HG03558 (cell line): ENCODE measurements around the gene PALLD.

Experiments used
- ATAC-seq: cut with Tn5 transposase; IDR thresholded peaks from one replicate; pipeline ENCODE4 v1.9.1; 2021; ENCODE audit warnings: moderate number of reproducible peaks; ENCODE audit not compliant: unreplicated experiment; ENCODE audit errors: extremely low read depth

The PALLD gene

DNA sequence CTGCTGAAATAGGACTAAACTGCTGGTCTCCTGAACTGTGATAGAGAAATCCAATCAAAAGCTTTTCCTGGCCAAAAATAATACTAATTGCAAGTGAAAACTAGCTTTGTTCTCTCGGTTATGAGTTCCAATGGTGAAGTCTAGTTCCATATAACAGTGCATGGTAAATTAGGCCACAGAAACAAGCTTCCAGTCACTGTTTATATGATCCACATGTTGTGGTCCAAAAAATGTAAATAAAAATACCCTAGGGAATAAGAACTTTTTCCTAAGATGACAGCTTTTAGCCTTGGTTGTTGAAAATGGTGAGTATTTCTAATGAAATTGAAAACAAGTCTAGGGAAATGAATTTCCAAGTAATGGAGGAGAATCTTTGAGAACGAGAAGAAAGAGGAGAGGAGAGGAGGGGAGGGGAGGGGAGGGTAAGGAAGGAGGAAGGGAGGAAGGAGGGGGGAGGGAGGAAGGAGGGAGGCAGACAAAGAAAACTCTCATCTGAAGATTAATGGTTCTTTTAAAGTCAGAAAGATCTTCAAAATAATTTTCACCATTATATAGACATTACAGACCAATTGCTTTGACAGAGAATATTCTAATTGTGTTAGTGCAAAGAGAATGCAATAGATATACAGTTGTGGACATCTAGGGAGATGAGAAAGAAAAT, 26.1 kb downstream of the PALLD start:
- no peak for ATAC-seq

DNA sequence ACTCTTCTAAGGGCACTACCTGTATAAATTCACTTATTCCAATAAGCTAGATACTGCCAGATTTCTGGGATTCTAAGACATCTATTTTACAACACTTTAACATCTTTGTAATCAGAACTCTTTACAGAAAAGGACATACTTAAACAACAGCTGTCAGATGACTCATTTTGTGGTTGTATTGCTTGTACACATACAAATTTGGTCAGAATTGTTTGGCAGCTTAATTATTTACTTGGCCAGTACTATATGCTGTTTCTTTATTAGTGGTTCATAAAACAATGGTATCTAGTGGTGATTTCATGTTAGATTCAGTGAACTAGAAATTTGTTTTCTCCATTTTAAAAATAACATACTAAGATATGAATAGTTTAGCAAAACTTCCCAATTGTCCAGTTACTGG, 27.2 kb downstream of the PALLD start:
- ATAC-seq = no peak

DNA sequence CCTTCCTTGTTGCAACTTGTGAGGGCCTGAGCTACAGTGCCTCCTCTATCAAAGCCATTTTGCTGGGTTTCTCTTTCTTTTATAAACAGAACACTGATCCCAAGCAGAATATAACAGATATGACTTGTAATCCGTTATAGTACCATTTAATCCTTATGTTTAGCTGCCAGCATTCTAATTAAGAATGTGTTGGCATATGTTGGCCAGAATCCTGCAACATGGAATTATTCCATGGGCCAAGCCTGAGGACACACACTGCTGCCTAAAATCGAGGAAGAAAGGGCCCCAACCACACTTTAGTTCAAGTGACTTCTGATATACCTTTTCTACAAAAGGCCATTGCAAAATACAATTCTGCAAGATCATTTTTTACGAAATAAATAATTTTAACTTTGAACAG, 28.0 kb downstream of the PALLD start:
- no peak for ATAC-seq

DNA sequence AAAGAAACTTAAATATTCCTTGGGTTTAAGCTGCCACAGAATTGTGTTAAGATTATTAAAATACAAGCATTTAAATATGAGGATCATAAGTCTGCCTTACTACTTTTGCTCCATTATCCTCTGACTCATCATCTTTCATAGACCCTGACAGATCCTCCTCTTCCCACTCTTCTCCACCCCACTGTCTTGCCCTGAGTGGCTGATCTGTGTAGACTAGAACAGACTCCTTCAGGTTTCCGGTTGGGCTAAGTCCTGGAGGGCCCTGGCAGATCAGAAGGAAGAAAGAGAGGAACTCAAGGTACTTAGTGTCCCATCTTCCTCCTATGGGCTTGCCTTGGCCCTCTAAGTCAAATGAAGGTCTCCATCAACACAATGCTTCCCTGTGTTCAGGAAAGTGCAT, 30.7 kb downstream of the PALLD start:
- no peak for ATAC-seq

DNA sequence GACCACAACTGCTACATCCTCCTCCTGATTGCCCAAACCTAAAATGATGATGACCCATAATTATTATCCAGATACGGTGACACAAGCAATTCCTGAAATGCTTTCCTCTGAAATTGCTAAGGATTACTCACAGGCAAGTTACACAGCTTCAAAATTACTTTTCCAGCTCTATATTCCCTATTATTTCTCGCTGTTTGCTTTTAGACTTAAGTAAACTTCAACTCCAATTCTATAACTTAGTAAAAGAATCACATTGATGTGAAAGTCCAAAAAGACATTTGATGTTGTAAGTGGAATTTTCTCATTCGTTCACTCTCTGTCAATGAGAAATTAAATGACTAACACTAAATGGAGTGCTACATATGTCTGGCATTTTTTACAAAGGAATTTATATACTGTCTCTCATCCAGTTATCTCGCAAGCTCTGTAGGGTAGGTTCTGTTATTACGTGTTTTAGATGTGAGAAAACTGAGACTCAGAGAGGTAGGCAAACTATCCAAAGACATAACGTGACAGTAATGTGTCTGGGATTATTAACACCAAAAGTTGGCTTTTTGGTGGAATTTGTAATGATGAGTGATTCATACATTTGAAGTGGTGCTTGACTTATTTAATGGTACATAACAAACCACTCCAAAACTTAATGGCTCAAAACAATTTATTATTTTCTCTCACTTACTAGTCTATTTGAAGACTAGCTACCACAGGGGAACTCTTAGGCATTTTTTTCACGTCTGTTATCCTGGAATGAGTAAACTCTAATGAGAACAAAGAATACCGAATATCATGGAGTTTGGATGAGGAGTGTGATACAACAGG, 31.5 kb downstream of the PALLD start:
- no peak for ATAC-seq

DNA sequence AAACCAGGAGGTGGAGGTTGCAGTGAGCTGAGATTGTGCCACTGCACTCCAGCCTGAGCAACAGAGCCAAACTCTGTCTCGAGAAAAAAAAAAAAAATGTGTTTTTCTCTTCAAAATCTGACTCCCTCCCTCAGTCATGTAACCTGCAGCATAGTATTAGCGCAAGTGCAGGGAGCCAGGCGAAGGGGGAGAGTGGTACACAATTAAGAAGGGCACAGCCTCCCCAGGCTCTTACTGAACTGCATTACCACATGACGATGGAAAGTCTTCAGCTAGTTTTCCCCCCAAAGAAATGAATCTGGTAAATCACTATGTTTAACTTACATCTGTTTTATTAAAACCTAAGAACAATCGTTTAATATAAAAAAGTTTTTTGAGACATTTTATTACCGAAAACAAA, 32.4 kb downstream of the PALLD start:
- ATAC-seq = no peak

DNA sequence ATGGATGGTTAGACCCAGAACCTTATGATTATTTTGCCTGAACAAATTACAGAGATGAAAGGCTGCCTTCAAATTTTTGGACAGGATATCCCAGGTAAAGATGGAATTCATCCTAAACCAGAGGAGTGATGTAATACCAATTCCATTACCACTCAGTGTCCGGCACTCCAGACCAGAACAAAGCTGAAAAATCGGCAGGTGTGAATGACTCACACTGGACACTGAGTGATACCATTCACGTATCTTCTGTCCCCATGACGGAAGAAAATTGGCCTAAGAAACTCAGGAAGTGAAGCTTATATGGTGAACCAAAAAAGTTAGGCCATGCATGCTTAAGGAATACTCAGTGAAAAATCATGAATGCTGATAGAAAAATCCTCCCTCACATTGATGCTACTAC, 34.5 kb downstream of the PALLD start:
- no peak for ATAC-seq

DNA sequence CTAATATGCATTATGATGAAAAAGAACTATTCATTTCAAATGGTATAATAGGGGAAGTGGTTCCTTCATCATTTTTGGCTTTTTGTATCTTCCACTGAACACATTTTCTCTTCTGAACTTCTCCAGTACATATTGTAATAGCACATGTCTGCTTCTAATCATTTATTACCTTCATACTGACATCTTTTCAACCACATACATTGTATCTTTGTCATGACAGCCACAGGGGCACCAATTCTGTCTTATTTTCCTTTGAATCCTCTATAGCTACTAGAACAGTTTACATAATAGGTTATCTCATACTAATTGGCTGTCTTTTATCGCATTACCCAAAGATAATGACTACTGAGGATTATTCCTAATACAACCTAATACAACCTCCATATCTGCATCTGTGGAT, 37.7 kb downstream of the PALLD start:
- no peak for ATAC-seq

DNA sequence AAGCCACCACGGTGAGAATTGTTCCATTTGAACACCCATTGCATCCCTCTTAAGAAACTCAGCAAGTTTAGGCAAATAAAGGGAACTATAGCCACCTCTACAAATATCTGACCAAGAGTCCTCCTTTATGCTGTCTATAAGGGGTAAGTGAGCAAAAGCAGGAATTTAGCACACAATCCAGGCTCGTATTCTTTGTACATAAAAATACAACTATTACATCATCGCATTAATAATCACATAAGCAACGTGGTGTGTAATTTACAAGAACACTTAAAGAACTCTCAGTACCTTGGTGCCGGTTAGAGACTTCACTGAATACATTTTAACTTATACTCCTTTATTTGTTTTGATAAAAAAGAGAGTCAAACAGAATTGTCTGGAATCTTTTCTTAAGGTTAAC, 38.8 kb downstream of the PALLD start:
- no peak for ATAC-seq

DNA sequence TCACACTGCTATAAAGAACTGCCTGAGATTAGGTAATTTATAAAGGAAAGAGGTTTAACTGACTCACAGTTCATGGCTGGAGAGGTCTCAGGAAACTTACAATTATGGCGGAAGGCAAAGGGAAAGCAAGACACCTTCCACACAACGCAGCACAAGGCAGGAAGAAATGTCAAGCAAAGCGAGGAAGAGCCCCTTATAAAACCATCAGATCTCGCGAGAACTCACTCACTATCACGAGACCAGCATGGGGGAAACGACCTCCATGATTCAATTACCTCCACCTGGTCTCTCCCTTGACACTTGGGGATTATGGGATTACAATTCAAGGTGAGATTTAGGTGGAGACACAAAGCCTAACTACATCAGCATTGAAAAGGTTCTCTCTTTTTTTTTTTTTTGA, 39.6 kb downstream of the PALLD start:
- ATAC-seq = no peak

DNA sequence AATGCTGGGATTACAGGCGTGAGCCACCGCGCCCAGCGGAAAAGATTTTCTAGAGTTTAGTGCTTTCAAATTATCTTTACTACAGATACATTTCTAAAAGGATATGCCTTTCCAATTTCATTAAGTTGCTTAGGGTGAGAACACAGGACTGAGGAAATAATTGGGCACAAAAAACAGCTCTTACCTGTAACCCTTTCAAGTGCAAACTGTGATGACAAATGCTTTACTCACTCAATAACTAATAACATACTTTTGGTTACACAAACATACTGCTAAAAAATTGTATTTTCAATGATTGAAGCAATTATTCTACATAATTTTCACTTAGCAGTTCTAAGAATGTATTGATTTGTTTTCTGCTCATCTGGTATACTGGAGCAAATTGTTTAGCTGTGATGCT, 40.2 kb downstream of the PALLD start:
- no peak for ATAC-seq

DNA sequence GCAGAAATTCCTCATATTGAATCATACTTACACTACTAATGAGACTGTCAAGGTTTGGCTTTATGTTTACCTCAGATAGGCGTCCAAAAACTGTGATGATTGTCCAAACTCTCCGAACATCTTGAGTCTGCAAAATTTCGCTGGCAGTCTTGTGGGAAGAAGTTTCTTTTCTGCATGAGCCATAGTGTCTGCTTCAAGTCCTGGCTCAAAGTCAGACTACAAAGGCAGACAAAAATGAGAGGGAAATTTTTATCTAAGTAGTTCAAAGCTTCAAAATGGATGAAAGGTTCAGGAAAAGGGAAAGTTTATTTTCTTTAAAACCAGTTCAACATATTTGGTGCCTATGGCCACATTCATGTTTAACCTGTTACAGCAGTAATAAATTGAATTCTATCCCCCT, 40.7 kb downstream of the PALLD start:
- no peak for ATAC-seq

DNA sequence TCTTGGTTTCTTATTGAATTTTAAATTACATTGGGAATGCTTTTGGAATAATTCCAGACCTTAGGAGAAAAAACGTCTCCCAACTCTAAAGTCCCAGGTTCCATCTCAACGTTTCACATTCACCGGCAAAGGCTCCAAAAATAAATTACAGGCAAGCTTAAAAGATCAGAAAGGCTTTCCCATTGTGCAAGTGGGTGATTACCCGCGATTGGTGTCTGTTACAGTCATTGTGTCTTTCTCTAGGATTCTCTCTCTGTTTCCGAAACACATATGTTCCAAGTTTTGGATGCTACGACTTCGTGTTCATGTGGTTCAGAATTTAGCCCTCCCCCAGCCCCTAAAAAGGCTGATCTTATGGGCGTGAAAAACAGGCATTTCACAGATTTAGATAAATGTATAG, 41.8 kb downstream of the PALLD start:
- ATAC-seq = no peak

DNA sequence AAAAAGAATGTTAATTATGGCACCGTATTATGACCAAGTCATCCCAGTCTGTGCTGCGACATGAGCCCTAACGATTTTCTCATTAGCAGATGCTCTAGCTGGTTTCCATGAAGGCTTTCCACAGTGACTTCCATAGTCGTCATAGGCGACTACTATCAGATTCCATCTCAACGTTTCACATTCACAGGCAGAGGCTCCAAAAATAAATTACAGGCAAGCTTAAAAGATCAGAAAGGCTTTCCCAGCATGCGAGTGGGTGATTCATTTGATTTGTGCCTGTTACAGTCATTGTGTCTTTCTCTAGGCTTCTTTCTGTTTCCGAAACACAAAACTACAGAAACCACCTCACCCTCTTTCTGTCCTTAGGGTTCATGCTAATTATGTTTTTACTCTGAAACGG, 43.2 kb downstream of the PALLD start:
- no peak for ATAC-seq

DNA sequence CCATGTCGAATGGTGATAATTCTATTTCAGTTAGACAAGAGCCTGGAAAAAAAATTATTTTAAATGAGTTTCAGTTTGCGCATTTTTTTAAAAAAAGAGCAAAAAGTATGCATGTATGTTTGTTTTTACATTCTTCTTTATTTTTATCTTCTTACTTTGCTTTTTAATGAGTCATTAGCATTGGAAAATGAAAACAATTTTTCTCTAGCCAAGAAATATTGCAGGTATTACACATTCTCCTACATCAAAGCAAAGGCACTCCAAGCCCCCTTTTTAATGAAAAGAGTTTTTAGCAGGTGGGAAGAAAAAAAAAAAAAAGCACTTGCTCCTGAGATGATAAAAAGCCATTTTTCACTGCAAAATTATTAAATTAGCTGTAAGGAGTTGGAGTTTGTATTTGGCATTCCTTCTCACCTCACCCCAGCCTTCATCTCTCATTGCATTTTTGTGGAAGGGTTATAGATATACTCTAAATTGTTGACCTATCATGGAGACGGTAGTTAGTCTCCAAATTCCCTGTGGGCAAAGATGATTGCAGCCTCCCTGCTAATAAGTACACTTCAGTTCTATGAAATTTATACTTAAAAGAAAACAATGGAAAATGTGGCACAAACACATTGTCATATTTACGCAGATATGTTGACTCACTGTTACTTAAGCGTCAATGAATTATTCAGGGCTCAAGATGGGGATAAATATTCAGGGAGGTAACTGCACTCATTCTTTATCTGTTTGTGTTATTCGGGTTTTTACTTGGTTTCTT, 43.8 kb downstream of the PALLD start:
- ATAC-seq = no peak

DNA sequence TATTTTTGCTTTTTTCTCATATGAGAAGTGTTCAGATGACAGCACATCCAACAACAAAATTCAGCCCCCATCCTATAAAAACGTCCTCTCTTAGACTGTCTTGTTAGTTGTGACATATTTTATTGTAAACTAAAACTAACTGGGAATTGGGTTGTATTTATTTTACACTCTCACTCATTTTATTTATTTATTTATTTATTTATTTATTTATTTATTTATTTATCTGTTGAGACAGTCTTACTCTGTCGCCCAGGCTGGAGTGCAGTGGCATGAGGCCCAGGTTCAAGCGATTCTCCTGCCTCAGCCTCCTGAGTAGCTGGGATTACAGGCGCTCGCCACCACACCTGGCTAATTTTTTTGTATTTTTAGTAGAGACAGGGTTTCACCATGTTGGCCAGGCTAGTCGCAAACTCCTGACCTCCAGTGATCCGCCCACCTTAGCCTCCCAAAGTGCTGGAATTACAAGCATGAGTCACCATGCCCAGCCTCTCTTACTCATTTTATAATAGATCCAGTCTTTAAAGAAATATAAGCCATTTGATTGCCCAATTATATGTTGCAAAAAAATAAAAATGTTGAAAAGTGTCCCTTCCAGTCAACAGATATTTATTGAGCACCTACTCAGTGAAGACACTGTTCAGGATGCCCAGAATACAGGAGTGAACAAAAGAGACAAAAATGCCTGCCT, 44.6 kb downstream of the PALLD start:
- no peak for ATAC-seq

DNA sequence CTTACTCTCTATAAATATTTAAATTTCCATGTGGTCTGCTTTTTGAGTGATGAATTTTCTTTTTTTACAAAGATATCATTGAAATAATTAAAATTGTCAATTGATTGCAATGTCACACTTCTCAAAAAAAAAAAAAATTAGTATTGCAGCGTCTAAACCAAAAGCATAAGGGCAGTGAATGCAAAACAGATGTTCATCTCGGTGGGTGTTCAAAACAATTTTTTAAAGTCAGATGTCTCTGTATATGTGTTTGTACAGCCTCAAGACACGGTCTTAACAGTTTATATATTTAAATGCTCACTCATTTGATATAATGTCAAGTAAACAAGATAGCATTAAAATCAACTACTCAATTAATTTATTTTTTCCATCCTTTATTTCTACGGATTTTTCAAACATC, 52.3 kb downstream of the PALLD start:
- no peak for ATAC-seq

DNA sequence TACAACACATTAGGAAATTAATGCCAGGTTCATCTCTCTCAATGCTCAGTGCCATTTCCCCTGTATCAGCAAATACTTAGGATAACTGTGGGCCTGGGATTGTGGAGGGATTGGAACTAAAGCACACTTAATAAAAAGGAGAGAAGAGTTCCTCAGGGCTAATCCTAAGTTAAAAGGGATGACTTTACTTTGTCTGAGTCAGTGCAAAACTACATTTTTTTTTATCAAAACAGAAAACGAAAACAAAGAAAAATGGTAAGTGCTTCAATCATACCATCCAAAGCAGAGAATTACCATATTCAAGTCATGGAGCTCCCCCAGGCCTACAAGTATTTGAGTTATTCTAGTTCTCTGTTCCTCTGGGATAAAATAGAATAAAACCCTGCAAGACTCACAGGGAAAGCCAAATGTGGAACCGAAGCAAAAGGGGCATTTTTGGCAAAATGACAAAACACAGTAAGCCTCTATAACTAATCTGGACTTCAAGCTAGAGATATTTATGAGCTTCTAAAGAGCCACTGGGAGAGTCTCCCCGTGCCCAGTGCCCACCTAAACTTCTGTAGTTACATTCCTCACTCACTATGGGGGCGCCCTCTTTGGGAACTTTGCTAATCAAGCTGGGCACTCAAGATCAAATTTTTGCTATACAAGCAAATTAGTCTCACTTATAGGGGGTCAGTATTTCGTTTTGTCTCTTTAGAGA, 53.4 kb downstream of the PALLD start:
- ATAC-seq = no peak

DNA sequence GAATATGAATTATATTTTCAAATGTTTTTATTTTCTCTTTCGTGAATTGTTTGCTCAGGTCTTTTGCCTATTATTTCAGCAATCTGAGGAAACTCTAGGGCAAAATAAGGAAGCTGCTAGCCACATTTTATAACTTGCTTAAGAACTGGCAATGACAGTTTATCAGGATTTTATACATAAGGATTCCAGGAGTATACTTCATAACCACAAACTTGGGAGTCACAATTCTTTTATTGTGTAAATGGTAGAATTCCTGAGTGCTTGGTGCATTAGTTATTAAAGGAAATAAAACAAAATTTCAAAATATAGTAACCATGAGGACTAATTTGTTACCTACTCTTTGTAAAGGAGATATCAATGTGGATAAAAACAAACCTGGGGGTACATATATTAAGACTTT, 54.4 kb downstream of the PALLD start:
- no peak for ATAC-seq
